Esophagus mucosa (tissue), 1 donor: ENCODE results near the gene SS18L1. TPM values are rescaled to one million over a fixed set of nuclear protein-coding genes. Genes with fewer than 3 reads are reported as not detected.
A peak's percentile ranks its signal among the peaks of the same experiment; 100 is the strongest.

Experiments
- ATAC-seq: fragments of 200-7000 bp; cut with Tn5 transposase; one replicate; pipeline ENCODE4 v1.9.1; 2020
- total RNA-seq: library from RNA; stranded (reverse); gene quantifications from one replicate; pipeline ENCODE4 v1.2.4, GENCODE V29; 2023
- donor health status: DM: yes; HTN: yes; CAD: no.

The SS18L1 gene
- total RNA-seq, 1 donor from 2014 or later, result 6.9 TPM

- no peak for ATAC-seq
Measured at GRCh38 chr20:62157387-62158087, 14.0 kb downstream of the SS18L1 start.

- ATAC-seq, result no peak
Measured at GRCh38 chr20:62158088-62158400, 14.5 kb downstream of the SS18L1 start.

GRCh38 chr20:62158541-62158940 is 15.0 kb downstream of the SS18L1 start:
- no peak for ATAC-seq

GRCh38 chr20:62159052-62159451 is 15.5 kb downstream of the SS18L1 start:
- ATAC-seq, result no peak

GRCh38 chr20:62159839-62160238 is 16.3 kb downstream of the SS18L1 start:
- ATAC-seq, result peak; percentile 78

- ATAC-seq, result no peak
Measured at GRCh38 chr20:62160253-62160652, 16.7 kb downstream of the SS18L1 start.

- ATAC-seq, result no peak
Measured at GRCh38 chr20:62160876-62161275, 17.3 kb downstream of the SS18L1 start.

GRCh38 chr20:62161347-62161746 is 17.8 kb downstream of the SS18L1 start:
- peak; percentile 80 for ATAC-seq

- ATAC-seq, result no peak
Measured at GRCh38 chr20:62162765-62163484, 19.4 kb downstream of the SS18L1 start.

GRCh38 chr20:62163485-62163865 is 19.9 kb downstream of the SS18L1 start:
- ATAC-seq, result no peak

GRCh38 chr20:62163986-62164762 is 20.6 kb downstream of the SS18L1 start:
- no peak for ATAC-seq

- no peak for ATAC-seq
Measured at GRCh38 chr20:62164879-62165761, 21.6 kb downstream of the SS18L1 start.

- no peak for ATAC-seq
Measured at GRCh38 chr20:62165762-62166399, 22.3 kb downstream of the SS18L1 start.

- no peak for ATAC-seq
Measured at GRCh38 chr20:62167474-62167873, 23.9 kb downstream of the SS18L1 start.

- ATAC-seq, result no peak
Measured at GRCh38 chr20:62168061-62168460, 24.5 kb downstream of the SS18L1 start.

- no peak for ATAC-seq
Measured at GRCh38 chr20:62168890-62169435, 25.4 kb downstream of the SS18L1 start.

- ATAC-seq, result no peak
Measured at GRCh38 chr20:62170536-62170935, 27.0 kb downstream of the SS18L1 start.

GRCh38 chr20:62171245-62171644 is 27.7 kb downstream of the SS18L1 start:
- ATAC-seq, result no peak

GRCh38 chr20:62172666-62173065 is 29.1 kb downstream of the SS18L1 start:
- peak; percentile 13 for ATAC-seq

GRCh38 chr20:62174021-62174804 is 30.6 kb downstream of the SS18L1 start:
- ATAC-seq, result no peak
